ENCODE measurements around the gene PEDS1. TPM values are rescaled to one million over a fixed set of nuclear protein-coding genes. Genes with fewer than 3 reads are reported as not detected.

The PEDS1 gene
- total and polyA plus RNA-seq, 4 donors, result 6.5 to 22.6 (median 15.5) TPM

DNA sequence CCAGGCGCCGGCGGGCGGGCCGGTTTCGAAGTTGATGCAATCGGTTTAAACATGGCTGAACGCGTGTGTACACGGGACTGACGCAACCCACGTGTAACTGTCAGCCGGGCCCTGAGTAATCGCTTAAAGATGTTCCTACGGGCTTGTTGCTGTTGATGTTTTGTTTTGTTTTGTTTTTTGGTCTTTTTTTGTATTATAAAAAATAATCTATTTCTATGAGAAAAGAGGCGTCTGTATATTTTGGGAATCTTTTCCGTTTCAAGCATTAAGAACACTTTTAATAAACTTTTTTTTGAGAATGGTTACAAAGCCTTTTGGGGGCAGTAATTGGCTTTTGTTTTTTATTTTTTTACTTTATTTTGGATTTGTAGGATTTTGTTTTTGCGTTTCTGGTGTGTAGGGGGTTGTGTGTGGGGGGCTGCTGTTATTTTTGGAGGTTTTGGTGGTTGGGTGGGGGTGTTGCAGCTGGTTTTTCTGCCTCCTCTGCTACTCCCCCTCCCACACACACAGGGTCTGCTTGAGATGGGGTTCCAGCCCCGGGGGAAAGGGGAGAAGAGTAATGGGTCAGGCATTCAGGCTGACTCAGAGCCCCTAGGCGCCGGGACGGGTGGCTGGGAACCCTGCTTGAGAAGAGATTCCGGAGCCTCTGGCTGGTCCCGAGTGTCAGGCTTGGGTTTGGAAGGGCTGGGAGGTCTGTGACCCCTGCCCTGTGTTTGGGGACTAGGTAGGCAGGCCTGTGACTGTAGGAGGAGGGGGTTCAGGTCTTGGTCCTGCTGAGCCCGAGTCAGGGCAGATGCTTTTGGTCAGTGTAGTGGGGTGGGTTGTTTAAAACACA lies 39.1 kb upstream of the PEDS1 start:
- H3K4me1 ChIP-seq (ENCODE audit: control insufficient read depth in 1 of 2, insufficient read depth in 2 of 2, low read length in 2 of 2), result no peaks in the 10 kb centered on the region
- no peaks in the 10 kb centered on the region for H3K9me3 ChIP-seq (ENCODE audit: control insufficient read depth, low read length)
- peak overlapping the region; percentile 79 to 83 for H3K27ac ChIP-seq (ENCODE audit: low read depth in 1 of 2, low read length in 2 of 2)
- intact Hi-C loops (cut with DNase I), result loop anchor here (5.0 to 10.0 kb wide), 6 partner anchors 82 to 205 kb away; no protein-coding TSS in a partner anchor
- 0 to 1% methylated on average over 25 of the region's 25 CpGs for WGBS, 2 donors
- peak overlapping the region; percentile 87 to 88 for H3K4me3 ChIP-seq (ENCODE audit: low read length in 2 of 2)
- peak; percentile 92 to 94 for DNase-seq
- H3K36me3 ChIP-seq (ENCODE audit: control insufficient read depth in 1 of 2, insufficient read depth in 2 of 2, low read length in 1 of 2), result no peaks in the 10 kb centered on the region
- H3K27me3 ChIP-seq (ENCODE audit: control insufficient read depth in 1 of 2, insufficient read depth in 2 of 2, low read length in 1 of 2), result no peaks in the 10 kb centered on the region
- peak; percentile 53 for ATAC-seq (ENCODE audit: low FRiP score)

DNA sequence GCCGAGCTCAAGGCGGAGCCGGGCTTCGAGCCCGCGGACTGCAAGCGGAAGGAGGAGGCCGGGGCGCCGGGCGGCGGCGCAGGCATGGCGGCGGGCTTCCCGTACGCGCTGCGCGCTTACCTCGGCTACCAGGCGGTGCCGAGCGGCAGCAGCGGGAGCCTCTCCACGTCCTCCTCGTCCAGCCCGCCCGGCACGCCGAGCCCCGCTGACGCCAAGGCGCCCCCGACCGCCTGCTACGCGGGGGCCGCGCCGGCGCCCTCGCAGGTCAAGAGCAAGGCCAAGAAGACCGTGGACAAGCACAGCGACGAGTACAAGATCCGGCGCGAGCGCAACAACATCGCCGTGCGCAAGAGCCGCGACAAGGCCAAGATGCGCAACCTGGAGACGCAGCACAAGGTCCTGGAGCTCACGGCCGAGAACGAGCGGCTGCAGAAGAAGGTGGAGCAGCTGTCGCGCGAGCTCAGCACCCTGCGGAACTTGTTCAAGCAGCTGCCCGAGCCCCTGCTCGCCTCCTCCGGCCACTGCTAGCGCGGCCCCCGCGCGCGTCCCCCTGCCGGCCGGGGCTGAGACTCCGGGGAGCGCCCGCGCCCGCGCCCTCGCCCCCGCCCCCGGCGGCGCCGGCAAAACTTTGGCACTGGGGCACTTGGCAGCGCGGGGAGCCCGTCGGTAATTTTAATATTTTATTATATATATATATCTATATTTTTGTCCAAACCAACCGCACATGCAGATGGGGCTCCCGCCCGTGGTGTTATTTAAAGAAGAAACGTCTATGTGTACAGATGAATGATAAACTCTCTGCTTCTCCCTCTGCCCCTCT lies 38.2 kb upstream of the PEDS1 start:
- no peaks in the 10 kb centered on the region for H3K9me3 ChIP-seq (ENCODE audit: control insufficient read depth, low read length)
- peak overlapping the region; percentile 87 to 88 for H3K4me3 ChIP-seq (ENCODE audit: low read length in 2 of 2)
- WGBS, 2 donors, result 0% methylated on average over 59 to 96 of the region's 96 CpGs
- H3K27ac ChIP-seq (ENCODE audit: low read depth in 1 of 2, low read length in 2 of 2), result peak overlapping the region; percentile 91 to 97
- DNase-seq (peak; percentile 77 to 82), ATAC-seq (ENCODE audit: low FRiP score) (no peak)
- H3K36me3 ChIP-seq (ENCODE audit: control insufficient read depth in 1 of 2, insufficient read depth in 2 of 2, low read length in 1 of 2), result no peaks in the 10 kb centered on the region
- H3K27me3 ChIP-seq (ENCODE audit: control insufficient read depth in 1 of 2, insufficient read depth in 2 of 2, low read length in 1 of 2), result no peaks in the 10 kb centered on the region
- no peaks in the 10 kb centered on the region for H3K4me1 ChIP-seq (ENCODE audit: control insufficient read depth in 1 of 2, insufficient read depth in 2 of 2, low read length in 2 of 2)
- intact Hi-C loops (cut with DNase I), result loop anchor here (5.0 to 10.0 kb wide), 6 partner anchors 83 to 206 kb away; no protein-coding TSS in a partner anchor

GRCh38 chr20:50191065-50191543 lies 37.6 kb upstream of the PEDS1 start:
- DNase-seq (peak; percentile 86 to 90), ATAC-seq (ENCODE audit: low FRiP score) (no peak)
- intact Hi-C loops (cut with DNase I), result loop anchor here (5.0 to 10.0 kb wide), 6 partner anchors 84 to 206 kb away; no protein-coding TSS in a partner anchor
- WGBS, 2 donors, result 0 to 1% methylated on average over 41 to 69 of the region's 69 CpGs
- Histone ChIP-seq H3K36me3 (ENCODE audit: control insufficient read depth in 1 of 2, insufficient read depth in 2 of 2, low read length in 1 of 2) (no peaks in the 10 kb centered on the region), H3K27ac (ENCODE audit: low read depth in 1 of 2, low read length in 2 of 2) (peak overlapping the region; percentile 91 to 97), H3K27me3 (ENCODE audit: control insufficient read depth in 1 of 2, insufficient read depth in 2 of 2, low read length in 1 of 2) (no peaks in the 10 kb centered on the region), H3K9me3 (ENCODE audit: control insufficient read depth, low read length) (no peaks in the 10 kb centered on the region), H3K4me1 (ENCODE audit: control insufficient read depth in 1 of 2, insufficient read depth in 2 of 2, low read length in 2 of 2) (no peaks in the 10 kb centered on the region), H3K4me3 (ENCODE audit: low read length in 2 of 2) (peak overlapping the region; percentile 87 to 88)

DNA sequence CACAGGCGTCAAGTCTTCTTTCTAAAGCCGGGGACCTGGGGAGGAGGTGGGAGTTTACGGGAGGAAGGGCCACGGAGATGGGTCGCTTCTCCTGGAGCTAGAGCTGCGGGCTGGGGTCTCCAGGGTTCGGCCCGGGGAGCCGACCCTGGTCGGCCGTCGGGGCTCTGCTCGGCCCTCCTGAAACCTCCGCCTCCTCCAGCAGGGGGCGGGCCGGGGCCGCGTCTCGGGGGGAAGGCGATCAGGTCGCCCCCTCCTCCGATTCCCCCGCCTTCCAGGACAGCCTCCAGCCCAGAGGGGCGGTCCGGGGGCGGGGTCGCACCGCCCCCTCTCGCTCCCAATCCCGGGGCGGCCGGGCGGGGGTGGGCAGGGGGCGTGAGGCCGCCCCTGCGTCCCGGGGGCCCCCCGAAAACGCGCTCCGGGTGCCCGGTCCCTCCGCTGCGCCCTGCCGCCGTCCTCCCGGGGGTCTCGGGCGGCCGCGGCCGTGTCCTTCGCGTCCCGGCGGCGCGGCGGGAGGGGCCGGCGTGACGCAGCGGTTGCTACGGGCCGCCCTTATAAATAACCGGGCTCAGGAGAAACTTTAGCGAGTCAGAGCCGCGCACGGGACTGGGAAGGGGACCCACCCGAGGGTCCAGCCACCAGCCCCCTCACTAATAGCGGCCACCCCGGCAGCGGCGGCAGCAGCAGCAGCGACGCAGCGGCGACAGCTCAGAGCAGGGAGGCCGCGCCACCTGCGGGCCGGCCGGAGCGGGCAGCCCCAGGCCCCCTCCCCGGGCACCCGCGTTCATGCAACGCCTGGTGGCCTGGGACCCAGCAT lies 36.9 kb upstream of the PEDS1 start, which contains the start of gene CEBPB:
TSS of gene CEBPB (plus strand) at position 580 of the 814 bp plus-strand sequence. CDS start at position 784, 204 bp downstream.
- Histone ChIP-seq H3K4me3 (ENCODE audit: low read length in 2 of 2) (peak within 1 kb of the TSS; percentile 87 to 88), H3K36me3 (ENCODE audit: control insufficient read depth in 1 of 2, insufficient read depth in 2 of 2, low read length in 1 of 2) (no peaks in the 10 kb centered on the region), H3K27ac (ENCODE audit: low read depth in 1 of 2, low read length in 2 of 2) (peak within 1 kb of the TSS; percentile 91 to 97), H3K27me3 (ENCODE audit: control insufficient read depth in 1 of 2, insufficient read depth in 2 of 2, low read length in 1 of 2) (no peaks in the 10 kb centered on the region), H3K4me1 (ENCODE audit: control insufficient read depth in 1 of 2, insufficient read depth in 2 of 2, low read length in 2 of 2) (no peaks in the 10 kb centered on the region), H3K9me3 (ENCODE audit: control insufficient read depth, low read length) (no peaks in the 10 kb centered on the region)
- intact Hi-C loops (cut with DNase I), result loop anchor here (5.0 to 10.0 kb wide), 6 partner anchors 84 to 207 kb away; no protein-coding TSS in a partner anchor
- WGBS, 2 donors, result 1% methylated on average over 53 to 89 of the region's 89 CpGs
- peak; percentile 86 for ATAC-seq (ENCODE audit: low FRiP score)
- peak; percentile 94 to 97 for DNase-seq

DNA sequence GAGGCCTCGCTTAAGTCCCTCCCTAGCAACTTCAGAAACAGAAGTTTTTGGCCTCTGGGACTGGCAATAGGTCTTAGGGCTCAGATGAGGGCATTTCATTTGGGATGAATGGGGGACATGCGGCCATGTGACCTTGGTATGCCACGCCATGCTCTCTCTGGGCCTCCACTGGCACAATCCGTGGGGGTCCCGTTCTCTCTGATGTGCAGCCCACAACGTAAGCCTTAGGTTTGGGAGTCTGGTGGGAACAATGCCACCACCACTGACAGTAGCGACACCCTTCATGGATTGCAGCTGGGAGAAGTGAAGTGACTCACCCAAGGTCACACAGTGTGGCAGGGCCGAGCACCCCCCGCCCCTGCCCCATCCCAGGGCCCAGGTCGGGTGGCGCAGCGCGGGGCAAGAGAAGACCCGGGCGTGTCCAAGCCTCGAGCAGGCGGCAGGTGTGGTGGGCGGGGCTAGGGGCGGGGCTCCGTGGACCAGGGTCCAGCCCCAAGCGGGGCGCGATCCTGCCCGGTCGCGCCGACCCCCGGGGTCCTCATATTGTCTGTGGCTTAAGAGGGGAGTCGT lies 36.2 kb upstream of the PEDS1 start:
- ATAC-seq (ENCODE audit: low FRiP score) (no peak), DNase-seq (peak in 1 of 2 donors; percentile 73)
- H3K4me1 ChIP-seq (ENCODE audit: control insufficient read depth in 1 of 2, insufficient read depth in 2 of 2, low read length in 2 of 2), result no peaks in the 10 kb centered on the region
- WGBS, 2 donors, result 41% methylated on average over 29 of the region's 29 CpGs
- no peak overlapping the region for H3K4me3 ChIP-seq (ENCODE audit: low read length in 2 of 2)
- H3K36me3 ChIP-seq (ENCODE audit: control insufficient read depth in 1 of 2, insufficient read depth in 2 of 2, low read length in 1 of 2), result no peaks in the 10 kb centered on the region
- H3K27ac ChIP-seq (ENCODE audit: low read depth in 1 of 2, low read length in 2 of 2), result peak overlapping the region in 1 of 2 donors; percentile 19
- no peaks in the 10 kb centered on the region for H3K27me3 ChIP-seq (ENCODE audit: control insufficient read depth in 1 of 2, insufficient read depth in 2 of 2, low read length in 1 of 2)
- H3K9me3 ChIP-seq (ENCODE audit: control insufficient read depth, low read length), result no peaks in the 10 kb centered on the region
- intact Hi-C loops (cut with DNase I), result loop anchor here (1.0 to 10.0 kb wide), 10 partner anchors 85 to 555 kb away; no protein-coding TSS in a partner anchor

GRCh38 chr20:50188879-50189680 lies 35.6 kb upstream of the PEDS1 start:
- no peak for ATAC-seq (ENCODE audit: low FRiP score)
- no peak overlapping the region for H3K27ac ChIP-seq (ENCODE audit: low read depth in 1 of 2, low read length in 2 of 2)

DNA sequence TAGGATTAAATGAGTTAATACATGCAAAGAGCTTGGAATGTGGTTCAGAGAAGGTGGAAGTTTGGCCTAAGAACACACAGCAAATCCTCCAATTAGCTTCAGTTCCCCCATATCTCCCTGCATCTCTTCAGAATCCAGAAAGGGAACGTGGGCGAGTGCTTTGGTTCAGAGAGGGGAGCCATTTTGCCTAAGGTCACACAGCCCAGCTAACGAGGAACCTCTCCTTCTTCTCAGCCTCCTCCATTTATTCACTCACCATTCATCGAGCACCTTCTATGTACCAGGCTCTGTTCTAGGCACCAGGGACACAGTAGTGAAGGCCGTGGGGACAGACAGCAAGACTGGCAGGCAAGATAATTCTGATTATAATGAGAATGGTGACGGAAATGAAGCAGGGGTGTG lies 34.8 kb upstream of the PEDS1 start:
- no peak for ATAC-seq (ENCODE audit: low FRiP score)
- intact Hi-C loops (cut with DNase I), result loop anchor here (2.0 to 10.0 kb wide), 3 partner anchors 273 to 557 kb away; no protein-coding TSS in a partner anchor
- H3K4me1 ChIP-seq (ENCODE audit: control insufficient read depth in 1 of 2, insufficient read depth in 2 of 2, low read length in 2 of 2), result no peaks in the 10 kb centered on the region
- WGBS, 2 donors, result 89 to 90% methylated on average over 6 of the region's 6 CpGs
- H3K4me3 ChIP-seq (ENCODE audit: low read length in 2 of 2), result no peak overlapping the region
- no peaks in the 10 kb centered on the region for H3K27me3 ChIP-seq (ENCODE audit: control insufficient read depth in 1 of 2, insufficient read depth in 2 of 2, low read length in 1 of 2)
- H3K36me3 ChIP-seq (ENCODE audit: control insufficient read depth in 1 of 2, insufficient read depth in 2 of 2, low read length in 1 of 2), result no peaks in the 10 kb centered on the region
- no peak overlapping the region for H3K27ac ChIP-seq (ENCODE audit: low read depth in 1 of 2, low read length in 2 of 2)
- DNase-seq, result no peak
- H3K9me3 ChIP-seq (ENCODE audit: control insufficient read depth, low read length), result no peaks in the 10 kb centered on the region

More at GRCh38 chr20:50188879-50189680, 35.6 kb upstream of the PEDS1 start:
- WGBS, 2 donors, result 87 to 91% methylated on average over 18 of the region's 18 CpGs
- no peak overlapping the region for H3K4me3 ChIP-seq (ENCODE audit: low read length in 2 of 2)
- no peaks in the 10 kb centered on the region for H3K9me3 ChIP-seq (ENCODE audit: control insufficient read depth, low read length)
- no peaks in the 10 kb centered on the region for H3K36me3 ChIP-seq (ENCODE audit: control insufficient read depth in 1 of 2, insufficient read depth in 2 of 2, low read length in 1 of 2)
- intact Hi-C loops (cut with DNase I), result loop anchor here (1.0 to 10.0 kb wide), 4 partner anchors 271 to 556 kb away; no protein-coding TSS in a partner anchor
- H3K27me3 ChIP-seq (ENCODE audit: control insufficient read depth in 1 of 2, insufficient read depth in 2 of 2, low read length in 1 of 2), result no peaks in the 10 kb centered on the region
- no peaks in the 10 kb centered on the region for H3K4me1 ChIP-seq (ENCODE audit: control insufficient read depth in 1 of 2, insufficient read depth in 2 of 2, low read length in 2 of 2)
- no peak for DNase-seq

All from aorta (tissue), 5 donors.